ENCODE measurements around the gene CCDC88B. TPM values are rescaled to one million over a fixed set of nuclear protein-coding genes. Genes with fewer than 3 reads are reported as not detected.
"Not testable (repeated sequence)": the region's sequence is repeated elsewhere in the genome, so short reads cannot be mapped to it uniquely, and the experiment has no call there.

CCDC88B gene
- polyA plus RNA-seq, 1 donor from 2014 or later, result 1.3 TPM

- Histone ChIP-seq H3K27me3 (ENCODE audit: insufficient read depth, low read depth, low read length) (peaks cover 5% of the 10 kb centered on the region), H3K36me3 (ENCODE audit: insufficient read depth, low read length) (no peaks in the 10 kb centered on the region), H2AFZ (ENCODE audit: low read depth, low read length) (no peak overlapping the region), H3K9ac (ENCODE audit: low read length) (peak overlapping the region; percentile 75), H3K9me3 (ENCODE audit: low read length) (no peaks in the 10 kb centered on the region), H3K4me2 (ENCODE audit: low read length) (peak overlapping the region; percentile 56), H3K27ac (ENCODE audit: low read length) (no peak overlapping the region), H4K20me1 (ENCODE audit: insufficient read depth) (peaks cover 6% of the 10 kb centered on the region), H3K9me2 (ENCODE audit: insufficient read depth, low read length) (no peaks in the 10 kb centered on the region), H3K79me2 (replicated peaks; ENCODE audit: insufficient read depth, low read length) (peaks cover 10% of the 10 kb centered on the region), H3K4me3 (ENCODE audit: low read length) (peak overlapping the region; percentile 78), H3F3A (ENCODE audit: insufficient read depth, low read length, poor library complexity, severe bottlenecking) (no peaks in the 10 kb centered on the region)
- TF ChIP-seq MXI1 (conservative IDR thresholded peaks at IDR 0.05; ENCODE audit: poor library complexity, severe bottlenecking), result no peak
- no peak for TF ChIP-seq RAD21 (conservative IDR thresholded peaks at IDR 0.05)
- TF ChIP-seq EP300 (conservative IDR thresholded peaks at IDR 0.05; ENCODE audit: poor library complexity, severe bottlenecking), result no peak
- TF ChIP-seq EZH2 (IDR thresholded peaks at IDR 0.05; ENCODE audit: borderline replicate concordance, insufficient read depth, low read length, poor library complexity, severe bottlenecking), result no peak
- TF ChIP-seq, protein P1, sequence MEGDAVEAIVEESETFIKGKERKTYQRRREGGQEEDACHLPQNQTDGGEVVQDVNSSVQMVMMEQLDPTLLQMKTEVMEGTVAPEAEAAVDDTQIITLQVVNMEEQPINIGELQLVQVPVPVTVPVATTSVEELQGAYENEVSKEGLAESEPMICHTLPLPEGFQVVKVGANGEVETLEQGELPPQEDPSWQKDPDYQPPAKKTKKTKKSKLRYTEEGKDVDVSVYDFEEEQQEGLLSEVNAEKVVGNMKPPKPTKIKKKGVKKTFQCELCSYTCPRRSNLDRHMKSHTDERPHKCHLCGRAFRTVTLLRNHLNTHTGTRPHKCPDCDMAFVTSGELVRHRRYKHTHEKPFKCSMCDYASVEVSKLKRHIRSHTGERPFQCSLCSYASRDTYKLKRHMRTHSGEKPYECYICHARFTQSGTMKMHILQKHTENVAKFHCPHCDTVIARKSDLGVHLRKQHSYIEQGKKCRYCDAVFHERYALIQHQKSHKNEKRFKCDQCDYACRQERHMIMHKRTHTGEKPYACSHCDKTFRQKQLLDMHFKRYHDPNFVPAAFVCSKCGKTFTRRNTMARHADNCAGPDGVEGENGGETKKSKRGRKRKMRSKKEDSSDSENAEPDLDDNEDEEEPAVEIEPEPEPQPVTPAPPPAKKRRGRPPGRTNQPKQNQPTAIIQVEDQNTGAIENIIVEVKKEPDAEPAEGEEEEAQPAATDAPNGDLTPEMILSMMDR (IDR thresholded peaks at IDR 0.05; ENCODE audit: poor library complexity, severe bottlenecking), result no peak
- TF ChIP-seq SMC3 (conservative IDR thresholded peaks at IDR 0.05; ENCODE audit: poor library complexity), result no peak
- TF ChIP-seq, protein P2, sequence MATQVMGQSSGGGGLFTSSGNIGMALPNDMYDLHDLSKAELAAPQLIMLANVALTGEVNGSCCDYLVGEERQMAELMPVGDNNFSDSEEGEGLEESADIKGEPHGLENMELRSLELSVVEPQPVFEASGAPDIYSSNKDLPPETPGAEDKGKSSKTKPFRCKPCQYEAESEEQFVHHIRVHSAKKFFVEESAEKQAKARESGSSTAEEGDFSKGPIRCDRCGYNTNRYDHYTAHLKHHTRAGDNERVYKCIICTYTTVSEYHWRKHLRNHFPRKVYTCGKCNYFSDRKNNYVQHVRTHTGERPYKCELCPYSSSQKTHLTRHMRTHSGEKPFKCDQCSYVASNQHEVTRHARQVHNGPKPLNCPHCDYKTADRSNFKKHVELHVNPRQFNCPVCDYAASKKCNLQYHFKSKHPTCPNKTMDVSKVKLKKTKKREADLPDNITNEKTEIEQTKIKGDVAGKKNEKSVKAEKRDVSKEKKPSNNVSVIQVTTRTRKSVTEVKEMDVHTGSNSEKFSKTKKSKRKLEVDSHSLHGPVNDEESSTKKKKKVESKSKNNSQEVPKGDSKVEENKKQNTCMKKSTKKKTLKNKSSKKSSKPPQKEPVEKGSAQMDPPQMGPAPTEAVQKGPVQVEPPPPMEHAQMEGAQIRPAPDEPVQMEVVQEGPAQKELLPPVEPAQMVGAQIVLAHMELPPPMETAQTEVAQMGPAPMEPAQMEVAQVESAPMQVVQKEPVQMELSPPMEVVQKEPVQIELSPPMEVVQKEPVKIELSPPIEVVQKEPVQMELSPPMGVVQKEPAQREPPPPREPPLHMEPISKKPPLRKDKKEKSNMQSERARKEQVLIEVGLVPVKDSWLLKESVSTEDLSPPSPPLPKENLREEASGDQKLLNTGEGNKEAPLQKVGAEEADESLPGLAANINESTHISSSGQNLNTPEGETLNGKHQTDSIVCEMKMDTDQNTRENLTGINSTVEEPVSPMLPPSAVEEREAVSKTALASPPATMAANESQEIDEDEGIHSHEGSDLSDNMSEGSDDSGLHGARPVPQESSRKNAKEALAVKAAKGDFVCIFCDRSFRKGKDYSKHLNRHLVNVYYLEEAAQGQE (IDR thresholded peaks at IDR 0.05; ENCODE audit: borderline replicate concordance), result no peak
- no peak for TF ChIP-seq POLR2AphosphoS5 (IDR thresholded peaks at IDR 0.05)
- TF ChIP-seq TAF1 (IDR thresholded peaks at IDR 0.05; ENCODE audit: low read depth), result no peak
Measured at GRCh38 chr11:64306563-64306875, 33.5 kb upstream of the CCDC88B start.

- H4K20me1 ChIP-seq (ENCODE audit: insufficient read depth), result peaks cover 6% of the 10 kb centered on the region
- peaks cover 10% of the 10 kb centered on the region for H3K79me2 ChIP-seq (replicated peaks; ENCODE audit: insufficient read depth, low read length)
- H3F3A ChIP-seq (ENCODE audit: insufficient read depth, low read length, poor library complexity, severe bottlenecking), result no peaks in the 10 kb centered on the region
- no peaks in the 10 kb centered on the region for H3K9me2 ChIP-seq (ENCODE audit: insufficient read depth, low read length)
- no peak overlapping the region for H3K27ac ChIP-seq (ENCODE audit: low read length)
- peak overlapping the region; percentile 56 for H3K4me2 ChIP-seq (ENCODE audit: low read length)
- H3K36me3 ChIP-seq (ENCODE audit: insufficient read depth, low read length), result no peaks in the 10 kb centered on the region
- H3K9me3 ChIP-seq (ENCODE audit: low read length), result no peaks in the 10 kb centered on the region
- peak overlapping the region; percentile 78 for H3K4me3 ChIP-seq (ENCODE audit: low read length)
- no peaks in the 10 kb centered on the region for H3K27me3 ChIP-seq (ENCODE audit: insufficient read depth, low read depth, low read length)
- TF ChIP-seq, protein P2 (IDR thresholded peaks at IDR 0.05; ENCODE audit: borderline replicate concordance), result no peak
- TF ChIP-seq, protein P1 (IDR thresholded peaks at IDR 0.05; ENCODE audit: poor library complexity, severe bottlenecking), result no peak
- TF ChIP-seq EZH2 (IDR thresholded peaks at IDR 0.05; ENCODE audit: borderline replicate concordance, insufficient read depth, low read length, poor library complexity, severe bottlenecking) (no peak), SMC3 (conservative IDR thresholded peaks at IDR 0.05; ENCODE audit: poor library complexity) (no peak), POLR2AphosphoS5 (IDR thresholded peaks at IDR 0.05) (no peak), TAF1 (IDR thresholded peaks at IDR 0.05; ENCODE audit: low read depth) (no peak), RAD21 (conservative IDR thresholded peaks at IDR 0.05) (no peak), EP300 (conservative IDR thresholded peaks at IDR 0.05; ENCODE audit: poor library complexity, severe bottlenecking) (no peak), MXI1 (conservative IDR thresholded peaks at IDR 0.05; ENCODE audit: poor library complexity, severe bottlenecking) (no peak)
- no peak overlapping the region for H2AFZ ChIP-seq (ENCODE audit: low read depth, low read length)
- peak overlapping the region; percentile 75 for H3K9ac ChIP-seq (ENCODE audit: low read length)
Measured at GRCh38 chr11:64306876-64307622, 33.0 kb upstream of the CCDC88B start.

GRCh38 chr11:64307795-64308194 is 32.2 kb upstream of the CCDC88B start:
- H3K9me3 ChIP-seq (ENCODE audit: low read length); H3K9ac ChIP-seq (ENCODE audit: low read length); H3K4me2 ChIP-seq (ENCODE audit: low read length); H2AFZ ChIP-seq (ENCODE audit: low read depth, low read length); H3K36me3 ChIP-seq (ENCODE audit: insufficient read depth, low read length); H3K27me3 ChIP-seq (ENCODE audit: insufficient read depth, low read depth, low read length); H3F3A ChIP-seq (ENCODE audit: insufficient read depth, low read length, poor library complexity, severe bottlenecking); H3K4me3 ChIP-seq (ENCODE audit: low read length); H3K9me2 ChIP-seq (ENCODE audit: insufficient read depth, low read length); H4K20me1 ChIP-seq (ENCODE audit: insufficient read depth); H3K27ac ChIP-seq (ENCODE audit: low read length): not testable (repeated sequence)
- H3K79me2 ChIP-seq (replicated peaks; ENCODE audit: insufficient read depth, low read length), result peaks cover 10% of the 10 kb centered on the region

All from neural cell (in vitro differentiated cells).